NCI-H2196 treated with DMSO at 0.1 percent for 48 hours (cell line): ENCODE results near the gene COMMD4.

Experiments used
- DNase-seq: peaks from one replicate; lab custom pipeline; 2025; ENCODE audit not compliant: unreplicated experiment; lab: John Stamatoyannopoulos, UW

Gene COMMD4

DNA sequence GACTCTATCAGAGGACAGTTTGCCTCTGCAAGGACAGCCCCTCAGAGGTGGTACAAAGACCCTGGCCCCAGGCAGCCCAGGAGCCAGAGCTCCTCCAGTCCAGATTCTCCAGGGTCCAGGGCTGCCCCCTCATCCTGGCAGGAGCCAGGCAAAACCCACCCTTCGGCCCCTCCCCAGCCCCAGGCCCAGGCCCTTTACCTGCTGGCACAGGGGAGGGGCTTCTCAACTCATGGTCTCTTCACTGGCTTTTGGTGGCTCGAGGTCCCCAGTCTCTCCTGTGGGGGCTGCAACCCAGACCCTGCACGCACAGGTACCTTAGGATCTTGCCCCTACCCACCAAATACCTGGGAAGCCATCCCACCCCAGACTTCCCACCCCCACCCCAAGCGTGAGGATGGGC is 19.5 kb downstream of the COMMD4 start:
- DNase-seq: no peak

- no peak for DNase-seq
These were observed 20.1 kb downstream of the COMMD4 start for GRCh38 chr15:75356006-75356405.

GRCh38 chr15:75356517-75356916 is 20.7 kb downstream of the COMMD4 start:
- DNase-seq: no peak

GRCh38 chr15:75357976-75358673 is 22.3 kb downstream of the COMMD4 start:
- no peak for DNase-seq

DNA sequence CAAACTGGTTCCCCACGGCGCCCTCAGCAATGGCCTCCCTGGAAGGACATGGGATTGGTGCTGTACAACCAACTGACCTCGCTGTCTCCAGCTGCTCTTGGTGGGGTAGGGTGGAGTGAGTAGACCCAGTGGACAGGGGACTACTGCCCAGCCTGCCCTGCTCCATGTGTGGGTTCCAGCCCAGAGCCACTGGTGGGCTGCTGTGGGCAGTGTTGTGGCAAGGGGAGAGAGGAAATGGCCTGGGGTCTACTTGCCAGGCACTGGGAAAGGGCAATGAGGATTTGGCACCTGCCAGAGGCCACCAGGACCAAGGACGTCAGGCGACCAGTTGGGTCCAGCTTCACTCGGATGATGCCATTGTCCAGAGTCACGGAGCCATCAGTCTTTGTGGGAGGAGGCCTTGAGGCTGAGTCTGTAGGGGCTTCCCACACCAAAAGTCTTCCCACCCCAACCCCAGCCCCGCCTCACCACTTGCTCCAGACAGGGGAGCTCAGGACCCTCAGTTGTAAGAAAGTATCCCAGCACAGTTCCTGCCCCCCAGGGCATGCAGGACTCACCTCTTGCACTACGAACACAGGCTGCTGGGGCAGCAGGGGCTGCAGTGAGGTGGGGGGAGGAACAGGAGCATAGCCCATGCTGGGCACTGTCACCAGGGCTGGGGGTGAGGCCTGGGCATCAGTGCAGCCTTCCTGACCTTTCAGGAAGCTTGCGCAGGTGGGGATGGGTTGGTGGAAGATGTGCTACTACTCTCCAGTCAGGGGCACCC is 23.1 kb downstream of the COMMD4 start:
- DNase-seq: no peak

DNA sequence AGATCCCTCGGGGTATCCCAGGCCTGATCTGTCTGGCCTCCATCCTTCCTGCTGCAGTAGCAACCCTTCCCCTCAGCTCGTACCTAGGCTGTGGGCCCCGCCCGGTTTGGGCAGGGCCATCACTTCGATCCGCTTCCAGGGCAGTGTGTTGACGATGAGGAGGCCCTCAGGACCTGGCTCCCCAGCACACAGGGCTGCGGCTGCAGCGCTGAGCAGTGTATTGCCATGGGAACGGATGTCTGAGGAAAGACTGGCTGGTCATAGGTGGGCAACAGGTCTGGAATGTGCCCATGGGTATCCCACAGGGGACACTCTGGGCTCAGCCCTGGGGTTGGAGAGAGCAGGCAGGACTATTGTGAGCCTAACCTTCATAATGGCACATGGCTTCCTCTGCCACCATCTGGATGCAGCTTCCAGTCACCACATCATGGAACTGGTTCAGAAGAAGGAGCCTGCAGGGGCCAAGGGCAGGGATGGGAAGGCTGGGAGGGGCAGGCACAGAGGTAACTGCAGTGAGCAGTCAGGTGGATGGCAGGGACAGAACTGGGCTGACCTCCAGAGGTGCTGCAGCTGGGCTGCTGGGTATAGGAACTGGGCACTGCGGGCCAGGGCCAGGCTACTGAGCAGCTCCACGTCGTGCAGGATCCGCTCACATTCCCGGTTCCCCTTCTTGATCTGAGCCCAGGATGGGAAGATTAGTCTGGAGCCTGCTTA is 23.8 kb downstream of the COMMD4 start:
- no peak for DNase-seq

DNA sequence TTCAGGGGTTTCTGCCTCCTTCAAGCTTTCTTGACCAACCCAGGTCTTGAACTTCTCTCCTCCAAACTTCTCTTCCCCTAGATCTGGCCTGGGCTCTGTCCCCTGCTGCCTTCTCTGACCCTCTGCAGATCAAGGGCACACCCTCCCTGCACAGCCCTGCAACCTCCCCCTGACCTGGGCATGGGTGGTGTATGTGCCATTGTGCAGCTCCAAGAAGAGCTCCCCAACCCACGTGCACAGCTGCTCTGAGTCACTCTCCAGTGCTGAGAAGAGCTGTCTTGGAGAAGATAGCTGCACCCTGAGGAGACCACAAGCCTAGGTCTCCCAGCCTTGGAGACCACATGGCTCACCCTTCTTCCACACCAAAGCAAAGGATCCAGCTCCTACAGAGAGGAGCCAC is 24.5 kb downstream of the COMMD4 start:
- no peak for DNase-seq

DNA sequence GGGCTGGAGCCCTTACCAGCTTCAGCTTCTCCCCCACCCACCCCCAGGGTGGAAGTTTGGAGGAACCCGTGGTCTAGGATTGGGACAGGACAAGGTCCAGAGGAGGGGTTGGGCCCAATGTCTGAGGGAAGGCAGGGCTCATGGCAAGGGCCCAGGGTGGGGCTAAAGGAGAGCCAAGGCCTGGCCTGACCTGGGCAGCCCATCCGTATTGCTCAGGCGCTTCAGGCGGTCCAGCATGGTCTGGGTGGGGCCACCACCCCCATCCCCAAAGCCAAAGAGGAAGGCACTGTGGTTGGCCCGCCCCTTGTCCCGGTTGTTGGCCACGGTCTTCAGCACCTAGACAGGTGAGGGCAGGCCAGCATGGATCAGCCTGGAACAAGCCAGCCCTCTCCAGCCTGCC is 25.0 kb downstream of the COMMD4 start:
- no peak for DNase-seq

- DNase-seq: no peak
These were observed 25.6 kb downstream of the COMMD4 start for GRCh38 chr15:75361361-75361988.

DNA sequence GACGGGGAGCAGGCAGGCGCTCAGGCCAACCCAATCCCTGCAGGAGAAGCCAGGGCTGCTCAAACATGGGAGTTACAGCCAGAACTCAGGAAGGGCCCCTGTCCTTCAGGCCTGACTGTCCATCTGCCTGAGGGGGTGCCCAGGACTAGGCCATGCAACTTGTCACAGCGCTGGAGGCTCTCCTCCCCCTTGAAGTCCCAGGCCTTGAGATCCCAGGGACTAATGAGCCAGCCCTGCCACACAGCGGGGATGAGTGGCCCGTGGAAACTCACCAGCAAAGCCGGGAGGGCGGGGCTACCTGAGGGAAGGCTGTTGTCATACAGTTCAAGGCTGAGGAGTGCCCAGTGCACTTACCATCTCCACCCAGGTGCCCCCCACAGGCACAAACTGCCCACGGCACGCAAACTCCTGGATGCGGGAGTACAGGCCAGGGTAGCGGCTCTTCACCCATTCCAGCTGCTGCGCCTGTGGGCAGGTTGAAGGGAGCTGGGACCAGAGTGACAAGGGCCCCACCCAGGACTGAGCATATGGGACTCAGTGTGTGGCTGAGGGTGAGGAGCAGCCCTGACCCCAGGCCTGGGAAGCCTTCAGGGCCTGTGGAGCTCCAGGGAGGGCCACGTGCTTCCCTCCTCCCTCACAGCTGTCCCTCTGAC is 26.3 kb downstream of the COMMD4 start:
- no peak for DNase-seq

GRCh38 chr15:75362642-75363249 is 26.9 kb downstream of the COMMD4 start:
- no peak for DNase-seq

- DNase-seq: no peak
These were observed 27.9 kb downstream of the COMMD4 start for GRCh38 chr15:75363786-75364185.

- no peak for DNase-seq
These were observed 29.0 kb downstream of the COMMD4 start for GRCh38 chr15:75364881-75365280.

GRCh38 chr15:75366163-75366562 is 30.3 kb downstream of the COMMD4 start:
- DNase-seq: no peak

DNA sequence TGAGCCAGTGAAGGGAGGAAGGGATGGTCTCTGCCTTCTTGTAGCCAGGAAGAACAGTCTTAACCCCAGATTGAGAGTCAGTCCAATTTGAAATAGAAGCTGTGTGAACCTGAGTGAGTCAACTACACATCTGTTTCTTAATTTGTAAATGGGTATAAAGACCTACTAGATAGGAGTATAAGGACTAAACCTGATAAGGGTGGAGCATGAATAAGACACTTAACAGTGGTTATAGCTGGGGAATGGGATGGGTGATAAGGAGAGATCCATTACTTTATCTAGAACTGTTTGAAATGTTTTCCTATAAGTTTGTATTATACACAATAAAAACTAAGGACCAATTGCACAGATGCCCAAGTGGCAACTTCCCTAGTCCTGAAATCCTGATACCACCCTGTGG is 31.1 kb downstream of the COMMD4 start:
- no peak for DNase-seq

DNA sequence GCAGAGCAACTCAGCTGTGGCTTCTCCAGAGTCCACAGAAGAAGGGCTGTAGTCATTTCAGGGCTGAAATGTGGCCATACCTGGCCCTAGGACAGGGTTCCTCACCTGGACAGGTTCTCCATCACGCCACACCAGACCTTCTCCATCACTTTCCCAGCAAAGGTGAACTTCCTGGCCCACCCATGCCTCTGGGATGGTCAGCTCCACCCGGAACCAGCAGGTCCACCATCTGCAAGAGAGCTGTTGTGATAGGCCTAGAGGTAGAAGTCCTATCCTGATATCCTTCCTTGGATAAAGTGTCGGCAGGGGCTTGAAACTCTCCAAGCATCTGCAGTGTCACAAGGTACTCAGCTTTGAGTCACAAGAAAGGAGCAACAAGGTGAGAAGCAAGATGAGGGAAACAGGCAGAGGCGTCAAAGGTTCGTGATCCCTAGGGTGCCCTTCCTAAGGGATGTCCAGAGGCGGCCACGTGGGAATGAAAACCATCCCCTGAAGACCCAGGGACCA is 31.6 kb downstream of the COMMD4 start:
- no peak for DNase-seq

DNA sequence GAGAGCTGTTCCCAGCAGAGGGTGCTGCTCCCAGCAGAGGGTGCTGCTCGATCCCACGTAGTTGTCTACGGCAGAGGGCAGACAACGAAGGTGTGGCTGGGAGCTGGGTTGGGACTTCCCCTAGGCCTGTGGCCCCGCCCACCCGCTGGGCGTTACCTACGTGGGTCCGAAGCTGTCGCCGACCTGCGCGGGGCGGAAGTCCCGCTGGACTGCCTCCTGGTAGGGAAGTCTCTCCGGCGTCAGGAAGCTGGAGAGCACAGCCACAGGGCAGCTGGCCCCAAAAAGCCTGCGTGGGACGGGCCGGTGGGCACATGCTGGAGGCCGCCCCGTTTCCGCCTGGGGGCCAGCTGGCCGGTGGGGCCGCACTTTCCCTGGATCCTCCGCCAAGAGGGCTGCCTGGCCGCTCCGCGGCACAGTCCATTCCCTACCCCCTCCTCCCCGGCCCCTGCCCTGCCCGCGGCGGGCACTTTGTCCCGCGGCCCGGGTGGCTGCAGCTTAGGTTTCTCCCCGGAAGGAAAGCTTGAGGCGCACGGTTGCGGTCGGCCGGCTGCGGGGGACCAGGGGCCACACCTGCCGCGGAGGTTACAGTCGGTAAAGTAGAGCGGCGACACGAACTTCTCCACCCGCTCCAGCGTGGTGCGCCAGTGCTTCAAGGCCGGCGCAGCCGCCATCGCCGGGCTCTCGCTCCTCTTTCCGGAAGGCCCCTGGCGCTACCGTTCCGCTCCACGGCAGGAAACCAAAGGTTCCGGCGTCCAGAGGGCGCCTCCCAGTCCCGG is 32.2 kb downstream of the COMMD4 start, which contains the start of gene MAN2C1:
Gene MAN2C1, minus strand, starts transcription at position 695 of the 776 bp plus-strand sequence. Its CDS starts 24 bp downstream, at position 671.
- peak; percentile 86 for DNase-seq

DNA sequence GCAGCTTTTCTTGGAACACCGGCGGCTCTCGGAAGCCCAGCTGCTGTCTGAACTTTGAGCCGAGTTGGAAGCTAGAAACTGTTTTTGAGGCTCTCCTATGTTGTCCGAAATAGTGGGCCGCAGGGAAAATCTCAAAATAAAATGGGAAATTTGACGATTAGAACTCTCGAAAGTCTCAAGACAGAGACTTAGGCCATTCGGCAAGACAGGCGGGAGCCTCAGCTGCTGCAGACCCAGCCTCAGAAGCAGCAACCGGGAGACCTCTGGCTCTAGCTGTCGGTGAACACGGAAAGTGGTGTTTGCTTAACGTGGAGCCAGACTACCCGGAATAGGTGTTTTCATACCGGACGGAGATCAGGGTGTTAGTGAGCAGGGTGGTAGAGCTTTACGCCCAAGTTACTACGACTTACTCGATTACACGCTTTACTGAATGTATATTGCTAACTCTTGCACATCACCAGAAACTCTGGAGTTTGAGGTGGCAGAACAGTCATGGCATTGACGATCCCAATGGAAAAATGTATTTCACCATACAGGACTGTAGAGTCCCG is 32.9 kb downstream of the COMMD4 start:
- no peak for DNase-seq

DNA sequence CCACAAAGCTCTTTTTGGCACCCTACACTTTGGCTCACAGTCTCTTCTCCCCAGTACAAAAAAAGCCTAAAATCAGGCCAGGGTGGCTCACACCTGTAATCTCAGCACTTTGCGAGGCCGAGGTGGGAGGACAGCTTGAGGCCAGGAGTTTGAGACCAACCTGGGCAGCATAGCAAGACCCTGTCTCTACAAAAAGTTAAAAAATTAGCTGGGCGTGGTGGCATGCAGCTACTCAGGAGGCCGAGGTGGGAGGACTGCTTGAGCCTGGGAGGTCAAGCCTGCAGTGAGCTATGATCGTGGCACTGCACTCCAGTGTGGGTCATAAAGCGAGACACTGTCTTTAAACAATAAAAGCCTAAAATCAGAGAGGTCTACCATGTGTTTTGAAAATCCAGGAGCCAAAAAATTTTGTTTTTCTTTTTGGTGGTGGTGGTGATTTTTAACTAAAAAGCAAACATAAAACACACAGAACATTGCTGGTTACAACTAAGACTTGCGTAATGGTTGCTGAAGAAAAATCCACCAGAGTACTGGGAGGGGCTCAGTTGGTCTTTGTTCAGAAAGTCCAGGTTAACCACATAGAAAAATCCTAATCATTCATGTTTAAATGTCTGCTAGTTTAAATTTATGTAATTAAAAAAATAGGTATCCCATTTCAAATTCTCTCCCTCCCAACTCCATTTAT is 34.2 kb downstream of the COMMD4 start:
- DNase-seq: no peak
